ENCODE measurements around the gene COL2A1. TPM values are rescaled to one million over a fixed set of nuclear protein-coding genes. Genes with fewer than 3 reads are reported as not detected.

COL2A1 gene
- total RNA-seq, 1 donor from 2014 or later, result 69.1 TPM

- Histone ChIP-seq H3F3A (ENCODE audit: low read depth) (peaks cover 4% of the 10 kb centered on the region), H3K79me2 (ENCODE audit: low read depth) (no peaks in the 10 kb centered on the region), H4K20me1 (ENCODE audit: low read depth) (peaks cover 10% of the 10 kb centered on the region), H3K9me3 (ENCODE audit: low read depth) (no peaks in the 10 kb centered on the region), H3K27me3 (no peaks in the 10 kb centered on the region), H3K4me2 (no peak overlapping the region), H3K36me3 (no peaks in the 10 kb centered on the region), H3K27ac (no peak overlapping the region), H2AFZ (replicated peaks) (no peak overlapping the region), H3K9ac (no peak overlapping the region), H3K4me1 (peaks cover 7% of the 10 kb centered on the region), H3K4me3 (no peak overlapping the region)
- no peak for DNase-seq (ENCODE audit: low spot score)
- Mint-ChIP-seq H3K4me3 (no peak overlapping the region), H3K27me3 (ENCODE audit: insufficient read depth, low read depth) (peaks cover 10% of the 10 kb centered on the region), H3K9me3 (no peaks in the 10 kb centered on the region), H3K36me3 (peaks cover 40% of the 10 kb centered on the region), H3K4me1 (peaks cover 18% of the 10 kb centered on the region), H3K27ac (no peak overlapping the region)
- TF ChIP-seq, protein P1, sequence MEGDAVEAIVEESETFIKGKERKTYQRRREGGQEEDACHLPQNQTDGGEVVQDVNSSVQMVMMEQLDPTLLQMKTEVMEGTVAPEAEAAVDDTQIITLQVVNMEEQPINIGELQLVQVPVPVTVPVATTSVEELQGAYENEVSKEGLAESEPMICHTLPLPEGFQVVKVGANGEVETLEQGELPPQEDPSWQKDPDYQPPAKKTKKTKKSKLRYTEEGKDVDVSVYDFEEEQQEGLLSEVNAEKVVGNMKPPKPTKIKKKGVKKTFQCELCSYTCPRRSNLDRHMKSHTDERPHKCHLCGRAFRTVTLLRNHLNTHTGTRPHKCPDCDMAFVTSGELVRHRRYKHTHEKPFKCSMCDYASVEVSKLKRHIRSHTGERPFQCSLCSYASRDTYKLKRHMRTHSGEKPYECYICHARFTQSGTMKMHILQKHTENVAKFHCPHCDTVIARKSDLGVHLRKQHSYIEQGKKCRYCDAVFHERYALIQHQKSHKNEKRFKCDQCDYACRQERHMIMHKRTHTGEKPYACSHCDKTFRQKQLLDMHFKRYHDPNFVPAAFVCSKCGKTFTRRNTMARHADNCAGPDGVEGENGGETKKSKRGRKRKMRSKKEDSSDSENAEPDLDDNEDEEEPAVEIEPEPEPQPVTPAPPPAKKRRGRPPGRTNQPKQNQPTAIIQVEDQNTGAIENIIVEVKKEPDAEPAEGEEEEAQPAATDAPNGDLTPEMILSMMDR (IDR thresholded peaks at IDR 0.05), result no peak
- TF ChIP-seq EZH2 (IDR thresholded peaks at IDR 0.05), result no peak
- TF ChIP-seq EZH2phosphoT487 (IDR thresholded peaks at IDR 0.05), result no peak
Measured at GRCh38 chr12:47983541-47984115, 20.6 kb downstream of the COL2A1 start.

DNA sequence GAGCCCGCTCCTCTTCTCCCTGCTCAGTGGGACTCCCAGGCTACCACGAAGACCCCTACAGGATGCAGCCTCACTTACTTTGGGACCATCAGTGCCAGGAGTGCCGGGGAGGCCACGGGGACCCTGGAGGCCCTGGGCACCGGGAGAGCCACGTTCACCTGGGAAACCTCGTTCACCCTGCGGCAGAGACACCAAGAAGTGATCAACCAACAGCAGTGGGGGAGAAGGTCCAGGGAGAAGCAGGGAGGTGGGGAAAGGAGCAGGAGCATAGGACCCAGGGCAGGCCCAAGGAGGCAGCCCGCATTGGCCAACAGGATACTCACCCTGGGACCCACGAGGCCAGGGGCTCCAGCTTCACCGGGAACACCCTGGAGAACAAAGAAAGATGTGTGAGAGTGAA, 21.5 kb downstream of the COL2A1 start:
- H3K9ac ChIP-seq, result no peak overlapping the region
- no peaks in the 10 kb centered on the region for H3K4me1 ChIP-seq
- no peak for TF ChIP-seq EZH2 (IDR thresholded peaks at IDR 0.05)
- no peak for TF ChIP-seq EZH2phosphoT487 (IDR thresholded peaks at IDR 0.05)
- TF ChIP-seq, protein P1 (IDR thresholded peaks at IDR 0.05), result no peak
- H4K20me1 ChIP-seq (ENCODE audit: low read depth), result peaks cover 1% of the 10 kb centered on the region
- peaks cover 32% of the 10 kb centered on the region for H3K36me3 Mint-ChIP-seq
- H3K27me3 Mint-ChIP-seq (ENCODE audit: insufficient read depth, low read depth), result peaks cover 4% of the 10 kb centered on the region
- no peaks in the 10 kb centered on the region for H3K9me3 ChIP-seq (ENCODE audit: low read depth)
- no peak overlapping the region for H3K4me3 Mint-ChIP-seq
- no peak overlapping the region for H3K4me2 ChIP-seq
- no peaks in the 10 kb centered on the region for H3K9me3 Mint-ChIP-seq
- H3K27ac Mint-ChIP-seq, result no peak overlapping the region
- no peak overlapping the region for H2AFZ ChIP-seq (replicated peaks)
- H3K4me3 ChIP-seq, result no peak overlapping the region
- H3F3A ChIP-seq (ENCODE audit: low read depth), result no peaks in the 10 kb centered on the region
- H3K27ac ChIP-seq, result no peak overlapping the region
- no peak for DNase-seq (ENCODE audit: low spot score)
- H3K27me3 ChIP-seq, result no peaks in the 10 kb centered on the region
- no peaks in the 10 kb centered on the region for H3K36me3 ChIP-seq
- peaks cover 9% of the 10 kb centered on the region for H3K4me1 Mint-ChIP-seq
- H3K79me2 ChIP-seq (ENCODE audit: low read depth), result no peaks in the 10 kb centered on the region

- H3K9me3 Mint-ChIP-seq, result no peaks in the 10 kb centered on the region
- H3K36me3 Mint-ChIP-seq, result peaks cover 34% of the 10 kb centered on the region
Measured at GRCh38 chr12:47982311-47982710, 22.0 kb downstream of the COL2A1 start.

More at GRCh38 chr12:47982311-47982710, 22.0 kb downstream of the COL2A1 start:
- Histone ChIP-seq H3K4me3 (no peak overlapping the region), H3K27ac (no peak overlapping the region), H3K9me3 (ENCODE audit: low read depth) (no peaks in the 10 kb centered on the region), H3K4me1 (no peaks in the 10 kb centered on the region), H3K9ac (no peak overlapping the region), H3F3A (ENCODE audit: low read depth) (no peaks in the 10 kb centered on the region), H4K20me1 (ENCODE audit: low read depth) (no peaks in the 10 kb centered on the region), H2AFZ (replicated peaks) (no peak overlapping the region), H3K4me2 (no peak overlapping the region), H3K79me2 (ENCODE audit: low read depth) (no peaks in the 10 kb centered on the region), H3K27me3 (no peaks in the 10 kb centered on the region), H3K36me3 (no peaks in the 10 kb centered on the region)
- no peak for DNase-seq (ENCODE audit: low spot score)
- H3K4me1 Mint-ChIP-seq, result peaks cover 5% of the 10 kb centered on the region
- TF ChIP-seq EZH2phosphoT487 (IDR thresholded peaks at IDR 0.05) (no peak), EZH2 (IDR thresholded peaks at IDR 0.05) (no peak)
- TF ChIP-seq, protein P1 (IDR thresholded peaks at IDR 0.05), result no peak
- H3K4me3 Mint-ChIP-seq, result no peak overlapping the region
- H3K27ac Mint-ChIP-seq, result no peak overlapping the region
- peaks cover 5% of the 10 kb centered on the region for H3K27me3 Mint-ChIP-seq (ENCODE audit: insufficient read depth, low read depth)

Measured in neural progenitor cell (in vitro differentiated cells).